Measurements from ENCODE around the gene P3H2. TPM values are rescaled to one million over a fixed set of nuclear protein-coding genes. Genes with fewer than 3 reads are reported as not detected.

Gene P3H2
- total and polyA plus RNA-seq, 2 of the 4 experiments (the other 2 are of a cell fraction): 54.7 to 64.3 TPM

- H2BK120ac ChIP-seq (ENCODE audit: low read depth, low read length): no peak overlapping the region
- H2AK9ac ChIP-seq (replicated peaks; ENCODE audit: low read depth, low read length, poor library complexity): no peak overlapping the region
- H2BK5ac ChIP-seq (ENCODE audit: low read depth, low read length, poor library complexity, severe bottlenecking): no peak overlapping the region
- no peak overlapping the region for H3K23ac ChIP-seq (ENCODE audit: low read depth, low read length)
- no peak overlapping the region; the same call in 1 of the 2 replicates for H3K14ac ChIP-seq (replicated peaks; ENCODE audit: low read depth, low read length)
- no peak overlapping the region for H2AFZ ChIP-seq (replicated peaks; ENCODE audit: low read length, poor library complexity)
- no peak overlapping the region for H3K27ac ChIP-seq (ENCODE audit: insufficient read depth, low read length)
- H2BK20ac ChIP-seq (ENCODE audit: low read depth, low read length): no peak overlapping the region
- peak overlapping the region; percentile 15; the same call in 1 of the 2 replicates for H3K4ac ChIP-seq (ENCODE audit: low read depth, low read length)
- ChIA-PET CTCF (no interaction called here), POLR2A (ENCODE audit: unreplicated experiment) (no interaction called here)
- no peak overlapping the region for H3K4me3 ChIP-seq (ENCODE audit: insufficient read depth, low read depth, low read length)
- DNase-seq: no peak
- H3K27me3 ChIP-seq (ENCODE audit: control insufficient read depth, insufficient read depth, low read length): no peaks in the 10 kb centered on the region
- H3K9me3 ChIP-seq (ENCODE audit: control insufficient read depth, insufficient read depth, low read length): no peaks in the 10 kb centered on the region
- H3K18ac ChIP-seq (ENCODE audit: low read depth, low read length): no peak overlapping the region; the same call in 1 of the 2 replicates
- H2AK5ac ChIP-seq (ENCODE audit: low read depth, low read length): no peak overlapping the region
- no peak overlapping the region for H4K91ac ChIP-seq (ENCODE audit: insufficient read depth, low read depth, low read length)
- H4K8ac ChIP-seq (ENCODE audit: low read depth in 2 of 2, low read length in 2 of 2): no peak overlapping the region
- peak overlapping the region; percentile 70; the same call in 1 of the 3 replicates for H2BK15ac ChIP-seq (ENCODE audit: low read depth, low read length)
- ATAC-seq (ENCODE audit: low read depth): no peak
- H3K4me1 ChIP-seq (ENCODE audit: control insufficient read depth, insufficient read depth, low read length): peaks cover 15% of the 10 kb centered on the region
- in situ Hi-C loops (cut with MboI; ENCODE audit: low sequenced_read_pairs): loop anchor here (10.0 kb wide), 1 partner anchor 195 kb away; no protein-coding TSS in a partner anchor
- dilution Hi-C loops (cut with HindIII; ENCODE audit: low sequenced_read_pairs, unreplicated experiment): no loop called here
- no peak overlapping the region for H3K9ac ChIP-seq (ENCODE audit: low read depth, low read length)
- H3K79me1 ChIP-seq (ENCODE audit: low read depth in 1 of 2, low read length in 2 of 2): peaks cover 9 to 35% of the 10 kb centered on the region in 2 experiments
- no peak overlapping the region for H3K56ac ChIP-seq (ENCODE audit: extremely low read depth, insufficient read depth, low read length)
- 0 out of 2 replicates have a peak, but pooled peaks cover 3% of the 10 kb centered on the region for H3K9me1 ChIP-seq (ENCODE audit: insufficient read depth, low read length)
- H3K36me3 ChIP-seq (ENCODE audit: control insufficient read depth, insufficient read depth, low read length): no peaks in the 10 kb centered on the region
- no peak overlapping the region for H4K5ac ChIP-seq (ENCODE audit: low read depth, low read length)
- no CpG with 5 or more reads among the region's 1 CpG for WGBS, 2 experiments (ENCODE audit: extremely low coverage in 2 of 2, insufficient read length in 1 of 2)
- intact Hi-C loops (cut with micrococcal nuclease): no loop called here
- no peaks in the 10 kb centered on the region for H4K20me1 ChIP-seq (ENCODE audit: insufficient read depth, low read length)
- BruUV-seq (replicated peaks): no TSS peak
- TF ChIP-seq RFX5 (IDR thresholded peaks at IDR 0.05; ENCODE audit: low read depth, low read length): no peak
- no peak overlapping the region for H3K4me2 ChIP-seq (ENCODE audit: low read depth, low read length)
These were observed 111.1 kb downstream of the P3H2 start for GRCh38 chr3:190009614-190010013.

Measured in IMR-90 (cell line).